ENCODE results near the gene HMGXB3. TPM values are rescaled to one million over a fixed set of nuclear protein-coding genes. Genes with fewer than 3 reads are reported as not detected.

Gene HMGXB3
- total RNA-seq, 4 donors from 2014 or later = 28.8 to 59.3 (median 31.4) TPM

- Histone ChIP-seq H3K36me3 (no peaks in the 10 kb centered on the region), H3K4me3 (no peak overlapping the region), H3K27me3 (no peaks in the 10 kb centered on the region), H3K9me3 (no peaks in the 10 kb centered on the region), H3K27ac (no peak overlapping the region), H3K4me1 (no peaks in the 10 kb centered on the region)
- no peak for DNase-seq (ENCODE audit: low spot score in 2 of 2)
- no peak for TF ChIP-seq EP300 (IDR thresholded peaks at IDR 0.05)
- no peak for TF ChIP-seq POLR2AphosphoS5 (IDR thresholded peaks at IDR 0.05)
- TF ChIP-seq CTCF (IDR thresholded peaks at IDR 0.05) = no peak
- TF ChIP-seq POLR2A (IDR thresholded peaks at IDR 0.05) = no peak
- WGBS = 94% methylated on average over 9 of the region's 12 CpGs
Observed at GRCh38 chr5:150061538-150061995, 61.0 kb downstream of the HMGXB3 start.

GRCh38 chr5:150062216-150062922, 61.8 kb downstream of the HMGXB3 start:
- DNase-seq (ENCODE audit: low spot score in 2 of 2) = no peak
- Histone ChIP-seq H3K4me3 (no peak overlapping the region), H3K9me3 (no peaks in the 10 kb centered on the region), H3K27ac (no peak overlapping the region), H3K36me3 (no peaks in the 10 kb centered on the region), H3K4me1 (no peaks in the 10 kb centered on the region), H3K27me3 (no peaks in the 10 kb centered on the region)
- no peak for TF ChIP-seq EP300 (IDR thresholded peaks at IDR 0.05)
- WGBS = 91% methylated on average over 2 of the region's 2 CpGs

GRCh38 chr5:150063638-150064037, 63.1 kb downstream of the HMGXB3 start:
- no peak for DNase-seq (ENCODE audit: low spot score in 2 of 2)
- Histone ChIP-seq H3K36me3 (no peaks in the 10 kb centered on the region), H3K27me3 (no peaks in the 10 kb centered on the region), H3K4me3 (no peak overlapping the region), H3K9me3 (no peaks in the 10 kb centered on the region), H3K27ac (no peak overlapping the region), H3K4me1 (no peaks in the 10 kb centered on the region)
- 85% methylated on average over 5 of the region's 5 CpGs for WGBS
- TF ChIP-seq POLR2A (IDR thresholded peaks at IDR 0.05) (no peak), CTCF (IDR thresholded peaks at IDR 0.05) (no peak), POLR2AphosphoS5 (IDR thresholded peaks at IDR 0.05) (no peak), EP300 (IDR thresholded peaks at IDR 0.05) (no peak)

GRCh38 chr5:150064681-150065220, 64.2 kb downstream of the HMGXB3 start:
- no peak for DNase-seq (ENCODE audit: low spot score in 2 of 2)
- Histone ChIP-seq H3K27ac (no peak overlapping the region), H3K36me3 (no peaks in the 10 kb centered on the region), H3K4me3 (no peak overlapping the region), H3K4me1 (no peaks in the 10 kb centered on the region), H3K27me3 (no peaks in the 10 kb centered on the region), H3K9me3 (no peaks in the 10 kb centered on the region)
- TF ChIP-seq CTCF (IDR thresholded peaks at IDR 0.05) = no peak
- TF ChIP-seq POLR2A (IDR thresholded peaks at IDR 0.05) = no peak
- TF ChIP-seq POLR2AphosphoS5 (IDR thresholded peaks at IDR 0.05) = no peak
- no peak for TF ChIP-seq EP300 (IDR thresholded peaks at IDR 0.05)
- WGBS = 76% methylated on average over 7 of the region's 7 CpGs

- H3K27ac ChIP-seq = peak overlapping the region; percentile 2
- no peaks in the 10 kb centered on the region for H3K36me3 ChIP-seq
- WGBS = 74% methylated on average over 6 of the region's 6 CpGs
- H3K9me3 ChIP-seq = no peaks in the 10 kb centered on the region
- TF ChIP-seq CTCF (IDR thresholded peaks at IDR 0.05) = no peak
- TF ChIP-seq POLR2AphosphoS5 (IDR thresholded peaks at IDR 0.05) = no peak
- no peak for TF ChIP-seq POLR2A (IDR thresholded peaks at IDR 0.05)
- TF ChIP-seq EP300 (IDR thresholded peaks at IDR 0.05) = no peak
- H3K27me3 ChIP-seq = no peaks in the 10 kb centered on the region
- no peak for DNase-seq (ENCODE audit: low spot score in 2 of 2)
- H3K4me3 ChIP-seq = no peak overlapping the region
- H3K4me1 ChIP-seq = no peaks in the 10 kb centered on the region
Observed at GRCh38 chr5:150065346-150065745, 64.8 kb downstream of the HMGXB3 start.

All from suprapubic skin (tissue), 4 donors.